OCI-LY1 (cell line): ENCODE measurements around the gene PLPPR4.

ENCODE experiments used
- H2AFZ ChIP-seq: fragments of 200-600 bp; sonication (generic), shearing (Covaris generic); 2 replicates; pipeline ENCODE4 v1.6.0; 2014; ENCODE audit warnings: antibody characterized with exemption, mild to moderate bottlenecking, low read length
- H3F3A ChIP-seq: fragments of 200-600 bp; sonication (generic), shearing (Covaris generic); 2 replicates; pipeline ENCODE4 v1.6.0; 2014; ENCODE audit warnings: mild to moderate bottlenecking, antibody characterized with exemption, low read length, moderate library complexity; ENCODE audit not compliant: insufficient read depth
- H3K27ac ChIP-seq: fragments of 200-600 bp; sonication (generic); 2 replicates; pipeline ENCODE4 v1.5.1; 2014; ENCODE audit warnings: low read length, mixed run types, mild to moderate bottlenecking, low read depth; ENCODE audit not compliant: poor library complexity, severe bottlenecking
- H3K27me3 ChIP-seq: fragments of 200-600 bp; sonication (generic); 2 replicates; pipeline ENCODE4 v1.6.0; 2014; ENCODE audit warnings: antibody characterized with exemption, mild to moderate bottlenecking, low read length, moderate library complexity; ENCODE audit not compliant: insufficient read depth
- H3K36me3 ChIP-seq: fragments of 200-600 bp; sonication (generic); 2 replicates; pipeline ENCODE4 v1.6.1; 2014; ENCODE audit warnings: mild to moderate bottlenecking, antibody characterized with exemption, low read length, moderate library complexity, mixed read lengths; ENCODE audit not compliant: insufficient read depth
- H3K4me1 ChIP-seq: fragments of 200-600 bp; sonication (generic); 2 replicates; pipeline ENCODE4 v1.5.1; 2014; ENCODE audit warnings: mild to moderate bottlenecking, low read length, moderate library complexity; ENCODE audit not compliant: insufficient read depth, severe bottlenecking
- H3K4me2 ChIP-seq: fragments of 200-600 bp; sonication (generic), shearing (Covaris generic); 2 replicates; pipeline ENCODE4 v1.6.1; 2014; ENCODE audit warnings: low read length
- H3K4me3 ChIP-seq: fragments of 200-600 bp; sonication (generic); 2 replicates; pipeline ENCODE4 v1.5.1; 2014; ENCODE audit warnings: low read length, low read depth, mild to moderate bottlenecking, mixed read lengths; ENCODE audit not compliant: poor library complexity, severe bottlenecking
- H3K79me2 ChIP-seq: fragments of 200-600 bp; shearing (Covaris generic); 2 replicates; pipeline ENCODE4 v1.6.1; 2016; ENCODE audit warnings: mixed run types, low read length, mixed read lengths; ENCODE audit not compliant: insufficient read depth
- H3K9ac ChIP-seq: fragments of 200-600 bp; sonication (generic), shearing (Covaris generic); 2 replicates; pipeline ENCODE4 v1.6.1; 2014; ENCODE audit warnings: mild to moderate bottlenecking, low read length, mixed read lengths
- H3K9me2 ChIP-seq: fragments of 200-600 bp; sonication (generic), shearing (Covaris generic); 2 replicates; pipeline ENCODE4 v1.6.1; 2014; ENCODE audit warnings: low read depth, mild to moderate bottlenecking, low read length, mixed read lengths
- H3K9me3 ChIP-seq: fragments of 200-600 bp; shearing (Covaris generic); 2 replicates; pipeline ENCODE4 v1.6.1; 2014; ENCODE audit warnings: low read length, mixed read lengths
- H4K20me1 ChIP-seq: fragments of 200-600 bp; sonication (generic), shearing (Covaris generic); 2 replicates; pipeline ENCODE4 v1.6.0; 2016; ENCODE audit warnings: mild to moderate bottlenecking, low read length; ENCODE audit not compliant: insufficient read depth
- EZH2 ChIP-seq: fragments of 200-600 bp; sonication (generic), shearing (Covaris generic); IDR thresholded peaks from 2 replicates; pipeline ENCODE4 v1.8.0; 2017; ENCODE audit warnings: borderline replicate concordance, mixed run types, mild to moderate bottlenecking, antibody characterized with exemption, low read length, moderate library complexity, mixed read lengths
- TF ChIP-seq, protein P1 (sequence below): fragments of 200-600 bp; sonication (generic), shearing (Covaris generic); IDR thresholded peaks from 2 replicates; pipeline ENCODE4 v1.5.1; 2017; ENCODE audit warnings: mild to moderate bottlenecking, antibody characterized with exemption, low read length, moderate library complexity, mixed read lengths

The PLPPR4 gene

DNA sequence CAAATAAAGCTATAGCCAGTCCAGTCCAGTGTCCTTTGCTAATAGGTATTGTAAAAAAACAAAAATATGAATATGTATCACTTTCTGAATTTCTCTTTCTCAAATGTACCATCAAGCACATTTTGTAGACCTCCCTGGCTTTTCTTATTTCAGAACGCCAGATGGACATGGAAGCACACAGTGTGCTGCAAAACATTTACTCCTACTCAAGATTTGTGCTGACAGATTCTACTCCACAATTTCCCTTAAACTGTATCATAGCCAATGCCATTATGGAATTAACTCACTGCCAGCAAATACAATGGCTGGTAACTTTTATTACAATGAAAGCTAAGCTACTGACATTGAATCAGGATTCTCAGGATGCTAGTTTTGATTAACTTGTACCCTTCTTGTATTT is 30.8 kb upstream of the PLPPR4 start:
- TF ChIP-seq, protein P1, sequence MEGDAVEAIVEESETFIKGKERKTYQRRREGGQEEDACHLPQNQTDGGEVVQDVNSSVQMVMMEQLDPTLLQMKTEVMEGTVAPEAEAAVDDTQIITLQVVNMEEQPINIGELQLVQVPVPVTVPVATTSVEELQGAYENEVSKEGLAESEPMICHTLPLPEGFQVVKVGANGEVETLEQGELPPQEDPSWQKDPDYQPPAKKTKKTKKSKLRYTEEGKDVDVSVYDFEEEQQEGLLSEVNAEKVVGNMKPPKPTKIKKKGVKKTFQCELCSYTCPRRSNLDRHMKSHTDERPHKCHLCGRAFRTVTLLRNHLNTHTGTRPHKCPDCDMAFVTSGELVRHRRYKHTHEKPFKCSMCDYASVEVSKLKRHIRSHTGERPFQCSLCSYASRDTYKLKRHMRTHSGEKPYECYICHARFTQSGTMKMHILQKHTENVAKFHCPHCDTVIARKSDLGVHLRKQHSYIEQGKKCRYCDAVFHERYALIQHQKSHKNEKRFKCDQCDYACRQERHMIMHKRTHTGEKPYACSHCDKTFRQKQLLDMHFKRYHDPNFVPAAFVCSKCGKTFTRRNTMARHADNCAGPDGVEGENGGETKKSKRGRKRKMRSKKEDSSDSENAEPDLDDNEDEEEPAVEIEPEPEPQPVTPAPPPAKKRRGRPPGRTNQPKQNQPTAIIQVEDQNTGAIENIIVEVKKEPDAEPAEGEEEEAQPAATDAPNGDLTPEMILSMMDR, result no peak
- TF ChIP-seq EZH2, result no peak
- H3K36me3 ChIP-seq, result no peaks in the 10 kb centered on the region
- no peaks in the 10 kb centered on the region for H3K27me3 ChIP-seq
- no peak overlapping the region for H3K4me3 ChIP-seq
- no peak overlapping the region for H3K9ac ChIP-seq
- H3F3A ChIP-seq, result no peaks in the 10 kb centered on the region
- no peaks in the 10 kb centered on the region for H3K79me2 ChIP-seq
- H2AFZ ChIP-seq, result no peak overlapping the region
- no peaks in the 10 kb centered on the region for H3K9me2 ChIP-seq
- H4K20me1 ChIP-seq, result no peaks in the 10 kb centered on the region
- no peaks in the 10 kb centered on the region for H3K9me3 ChIP-seq
- no peak overlapping the region for H3K4me2 ChIP-seq
- H3K27ac ChIP-seq, result no peak overlapping the region
- H3K4me1 ChIP-seq, result no peaks in the 10 kb centered on the region

DNA sequence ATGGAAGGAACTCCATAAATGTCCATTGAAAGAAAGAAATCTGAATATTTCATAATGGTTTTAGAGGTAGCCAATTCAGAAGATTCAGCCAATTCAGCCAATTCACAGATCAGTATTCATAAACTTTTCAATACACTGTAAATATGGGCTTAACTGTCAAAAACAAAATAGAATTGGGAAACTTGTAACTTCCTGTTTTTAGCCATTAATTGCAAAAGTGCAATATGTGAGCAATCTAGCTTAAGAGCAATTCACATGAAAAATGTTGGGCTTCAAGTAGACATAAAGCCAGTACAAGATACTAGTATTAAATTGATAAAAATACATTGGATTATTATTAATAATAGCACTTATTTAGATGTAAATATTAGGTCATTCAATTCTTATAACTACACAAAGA is 27.5 kb upstream of the PLPPR4 start:
- Histone ChIP-seq H2AFZ (no peak overlapping the region), H3K79me2 (no peaks in the 10 kb centered on the region), H3F3A (no peaks in the 10 kb centered on the region), H3K9me2 (no peaks in the 10 kb centered on the region), H3K4me3 (no peak overlapping the region), H3K9me3 (no peaks in the 10 kb centered on the region), H3K9ac (no peak overlapping the region), H3K4me1 (no peaks in the 10 kb centered on the region), H3K4me2 (no peak overlapping the region), H4K20me1 (no peaks in the 10 kb centered on the region), H3K36me3 (no peaks in the 10 kb centered on the region), H3K27me3 (no peaks in the 10 kb centered on the region), H3K27ac (no peak overlapping the region)
- TF ChIP-seq EZH2, result no peak
- TF ChIP-seq, protein P1, result no peak

DNA sequence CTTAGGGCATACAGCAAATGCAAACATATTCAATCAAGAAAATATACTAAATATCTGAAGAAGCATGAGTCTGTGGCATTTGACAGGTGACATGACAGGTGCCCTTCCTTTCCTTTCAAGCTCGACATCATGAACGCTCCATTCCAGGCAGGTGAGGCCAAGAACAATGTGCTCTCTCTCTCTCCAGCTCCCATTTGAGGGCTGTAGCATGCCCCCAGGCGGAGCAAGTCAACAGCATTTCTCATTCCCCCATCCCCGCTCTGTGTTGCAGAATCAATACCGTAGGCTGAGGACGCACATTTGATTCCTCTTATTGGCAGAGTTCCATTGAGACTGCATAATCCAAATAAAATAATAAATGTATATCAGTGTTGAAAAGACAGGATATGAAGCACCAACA is 24.6 kb upstream of the PLPPR4 start:
- no peaks in the 10 kb centered on the region for H3K9me2 ChIP-seq

More for the DNA sequence above, 24.6 kb upstream of the PLPPR4 start:
- Histone ChIP-seq H3K9ac (no peak overlapping the region), H3K79me2 (no peaks in the 10 kb centered on the region), H3F3A (no peaks in the 10 kb centered on the region), H3K36me3 (no peaks in the 10 kb centered on the region), H3K27ac (no peak overlapping the region), H3K27me3 (no peaks in the 10 kb centered on the region), H3K9me3 (no peaks in the 10 kb centered on the region), H4K20me1 (no peaks in the 10 kb centered on the region), H3K4me3 (no peak overlapping the region), H3K4me2 (no peak overlapping the region), H3K4me1 (no peaks in the 10 kb centered on the region), H2AFZ (no peak overlapping the region)
- TF ChIP-seq, protein P1, result no peak
- TF ChIP-seq EZH2, result no peak
